Trophoblast cell (in vitro differentiated cells and primary cell): ENCODE results near the gene MCAM.

Source experiments
- DNase-seq, 2 donors: peaks; one replicate each; pipeline ENCODE4 v3.0.0-alpha.2; 2016
- H2AFZ ChIP-seq: 2 replicates; pipeline ENCODE4 v1.6.1; 2013; ENCODE audit warnings: low read length, moderate library complexity, mild to moderate bottlenecking; ENCODE audit not compliant: insufficient read depth, poor library complexity
- H2AK5ac ChIP-seq: 2 replicates; pipeline ENCODE4 v1.6.1; 2013; ENCODE audit warnings: mild to moderate bottlenecking, low read length
- H2BK120ac ChIP-seq: 2 replicates; pipeline ENCODE4 v1.6.1; 2013; ENCODE audit warnings: low read length, mild to moderate bottlenecking, moderate library complexity; ENCODE audit not compliant: insufficient read depth, poor library complexity
- H2BK12ac ChIP-seq: 2 replicates; pipeline ENCODE4 v1.6.1; 2013; ENCODE audit warnings: mild to moderate bottlenecking, low read length, moderate library complexity
- H2BK5ac ChIP-seq: 2 replicates; pipeline ENCODE4 v1.6.1; 2013; ENCODE audit warnings: low read length, low read depth, moderate library complexity, mild to moderate bottlenecking; ENCODE audit not compliant: poor library complexity
- H3K14ac ChIP-seq: 2 replicates; pipeline ENCODE4 v1.6.1; 2013; ENCODE audit warnings: mild to moderate bottlenecking, low read length
- H3K18ac ChIP-seq: 2 replicates; pipeline ENCODE4 v1.6.1; 2013; ENCODE audit warnings: mild to moderate bottlenecking, low read length
- H3K23ac ChIP-seq: 2 replicates; pipeline ENCODE4 v1.6.1; 2013; ENCODE audit warnings: low read length
- H3K27ac ChIP-seq: 2 replicates; pipeline ENCODE4 v1.5.1; 2013; ENCODE audit warnings: low read depth, mild to moderate bottlenecking, inconsistent platforms, low read length, moderate library complexity
- H3K27me3 ChIP-seq: 2 replicates; pipeline ENCODE4 v1.6.1; 2013; ENCODE audit warnings: inconsistent platforms, mild to moderate bottlenecking, low read length, moderate library complexity; ENCODE audit not compliant: insufficient read depth
- H3K36me3 ChIP-seq, 2 experiments: 1 replicate in 1 of 2; 2 replicates in 1 of 2; pipeline ENCODE4 v1.6.1; 2013; ENCODE audit warnings: low read length in 2 of 2, mild to moderate bottlenecking in 2 of 2, moderate library complexity in 1 of 2; ENCODE audit not compliant: insufficient read depth in 2 of 2, control insufficient read depth in 1 of 2
- H3K4ac ChIP-seq: 2 replicates; pipeline ENCODE4 v1.6.1; 2013; ENCODE audit warnings: low read depth, mild to moderate bottlenecking, low read length, moderate library complexity
- H3K4me1 ChIP-seq, 2 experiments: 1 replicate in 1 of 2; 2 replicates in 1 of 2; pipeline ENCODE4 v1.6.1; 2013; ENCODE audit warnings: low read length in 2 of 2, mild to moderate bottlenecking in 2 of 2, moderate library complexity in 1 of 2; ENCODE audit not compliant: insufficient read depth in 2 of 2, control insufficient read depth in 1 of 2
- H3K4me2 ChIP-seq: 2 replicates; pipeline ENCODE4 v1.6.1; 2013; ENCODE audit warnings: inconsistent platforms, mild to moderate bottlenecking, low read length, moderate library complexity
- H3K4me3 ChIP-seq: 2 replicates; pipeline ENCODE4 v1.5.1; 2013; ENCODE audit warnings: mild to moderate bottlenecking, low read depth, low read length, inconsistent platforms
- H3K79me1 ChIP-seq: one replicate; pipeline ENCODE4 v1.6.1; 2013; ENCODE audit warnings: low read length
- H3K79me2 ChIP-seq: 2 replicates; pipeline ENCODE4 v1.6.1; 2013; ENCODE audit warnings: low read length, mild to moderate bottlenecking; ENCODE audit not compliant: control insufficient read depth, insufficient read depth, poor library complexity
- H3K9ac ChIP-seq: 2 replicates; pipeline ENCODE4 v1.6.1; 2013; ENCODE audit warnings: mild to moderate bottlenecking, low read length
- H3K9me3 ChIP-seq: 2 replicates; pipeline ENCODE4 v1.6.1; 2013; ENCODE audit warnings: low read depth, mild to moderate bottlenecking, control low read depth, inconsistent platforms, low read length; ENCODE audit not compliant: insufficient read depth
- H4K12ac ChIP-seq: 2 replicates; pipeline ENCODE4 v1.6.1; 2013; ENCODE audit warnings: low read depth, mild to moderate bottlenecking, low read length, moderate library complexity
- H4K8ac ChIP-seq: 2 replicates; pipeline ENCODE4 v1.6.1; 2013; ENCODE audit warnings: low read depth, mild to moderate bottlenecking, low read length, moderate library complexity
- H4K91ac ChIP-seq: one replicate; pipeline ENCODE4 v1.6.1; 2013; ENCODE audit warnings: low read depth, mild to moderate bottlenecking, low read length, moderate library complexity
- WGBS: extraction: QIAGEN DNeasy Blood & Tissue Kit; methylation state at CpG from one replicate; pipeline ENCODE4 v1.1.7; 2013; ENCODE audit warnings: missing lambda C conversion rate; ENCODE audit not compliant: insufficient read length, insufficient coverage; ENCODE audit errors: extremely low coverage; 5-methylcytosine and 5-hydroxymethylcytosine counted together

MCAM gene

GRCh38 chr11:119334174-119334930 lies 17.4 kb upstream of the MCAM start, which contains the start of gene RNF26:
TSS of gene RNF26 (plus strand) at chr11:119334527. CDS start at chr11:119335123, 596 bp downstream.
- H3K9me3 ChIP-seq, result no peaks in the 10 kb centered on the region
- H2BK5ac ChIP-seq, result peak within 1 kb of the TSS; percentile 38
- H4K12ac ChIP-seq, result peak within 1 kb of the TSS; percentile 64
- H2BK12ac ChIP-seq, result no peak within 1 kb of the TSS
- H3K36me3 ChIP-seq, result peaks cover 11 to 12% of the 10 kb centered on the region in 2 experiments
- WGBS, result no CpG with 5 or more reads among the region's 54 CpGs
- peak within 1 kb of the TSS; percentile 89 for H3K18ac ChIP-seq
- peak within 1 kb of the TSS; percentile 87 for H4K8ac ChIP-seq
- peaks cover 4% of the 10 kb centered on the region for H3K27me3 ChIP-seq
- peak within 1 kb of the TSS; percentile 23 for H2BK120ac ChIP-seq
- H3K4ac ChIP-seq, result peak within 1 kb of the TSS; percentile 59
- peak; percentile 96 to 99 for DNase-seq
- H3K79me2 ChIP-seq, result peaks cover 7% of the 10 kb centered on the region
- H2AK5ac ChIP-seq, result peak within 1 kb of the TSS; percentile 47
- H3K4me1 ChIP-seq, result peaks cover 21 to 31% of the 10 kb centered on the region in 2 experiments
- H3K4me2 ChIP-seq, result peak within 1 kb of the TSS; percentile 81
- peak within 1 kb of the TSS; percentile 68 for H3K14ac ChIP-seq
- H3K27ac ChIP-seq, result no peak within 1 kb of the TSS
- peak within 1 kb of the TSS; percentile 71 for H4K91ac ChIP-seq
- peak within 1 kb of the TSS; percentile 58 for H2AFZ ChIP-seq
- peak within 1 kb of the TSS; percentile 89 for H3K4me3 ChIP-seq
- H3K79me1 ChIP-seq, result peaks cover 10% of the 10 kb centered on the region
- peak within 1 kb of the TSS; percentile 89 for H3K9ac ChIP-seq
- H3K23ac ChIP-seq, result no peak within 1 kb of the TSS

- H3K14ac ChIP-seq, result no peak overlapping the region
- no peak overlapping the region for H4K91ac ChIP-seq
- peaks cover 6% of the 10 kb centered on the region for H3K79me1 ChIP-seq
- no peak overlapping the region for H3K4ac ChIP-seq
- H3K27me3 ChIP-seq, result no peaks in the 10 kb centered on the region
- H2BK12ac ChIP-seq, result no peak overlapping the region
- H2BK120ac ChIP-seq, result no peak overlapping the region
- H3K4me1 ChIP-seq, result peaks cover 12 to 15% of the 10 kb centered on the region in 2 experiments
- H3K9ac ChIP-seq, result no peak overlapping the region
- H2AFZ ChIP-seq, result no peak overlapping the region
- H3K18ac ChIP-seq, result no peak overlapping the region
- peaks cover 6% of the 10 kb centered on the region for H3K79me2 ChIP-seq
- no peaks in the 10 kb centered on the region for H3K9me3 ChIP-seq
- peaks cover 11 to 12% of the 10 kb centered on the region in 2 experiments for H3K36me3 ChIP-seq
- no peak overlapping the region for H3K4me2 ChIP-seq
- H4K8ac ChIP-seq, result no peak overlapping the region
- H3K23ac ChIP-seq, result no peak overlapping the region
- WGBS, result no CpG with 5 or more reads among the region's 4 CpGs
- no peak overlapping the region for H4K12ac ChIP-seq
- H3K4me3 ChIP-seq, result no peak overlapping the region
- H2AK5ac ChIP-seq, result no peak overlapping the region
- no peak for DNase-seq
- no peak overlapping the region for H3K27ac ChIP-seq
- no peak overlapping the region for H2BK5ac ChIP-seq
Observed at GRCh38 chr11:119332111-119332765, 15.3 kb upstream of the MCAM start.

GRCh38 chr11:119330237-119330636 lies 13.3 kb upstream of the MCAM start:
- WGBS, result no CpG with 5 or more reads among the region's 1 CpG
- Histone ChIP-seq H4K91ac (no peak overlapping the region), H3K36me3 (no peaks in the 10 kb centered on the region), H4K12ac (no peak overlapping the region), H3K27me3 (no peaks in the 10 kb centered on the region), H3K4me1 (peaks cover 4 to 5% of the 10 kb centered on the region in 2 experiments), H4K8ac (no peak overlapping the region), H2BK120ac (no peak overlapping the region), H2BK12ac (no peak overlapping the region), H3K9ac (no peak overlapping the region), H3K4me3 (no peak overlapping the region), H3K79me1 (peaks cover 6% of the 10 kb centered on the region), H3K27ac (no peak overlapping the region), H2BK5ac (no peak overlapping the region), H3K14ac (no peak overlapping the region), H2AK5ac (no peak overlapping the region), H3K18ac (no peak overlapping the region), H3K4me2 (no peak overlapping the region), H3K4ac (no peak overlapping the region), H3K23ac (no peak overlapping the region), H3K79me2 (peaks cover 6% of the 10 kb centered on the region), H3K9me3 (no peaks in the 10 kb centered on the region), H2AFZ (no peak overlapping the region)
- no peak for DNase-seq

GRCh38 chr11:119329320-119329719 lies 12.4 kb upstream of the MCAM start:
- Histone ChIP-seq H3K23ac (no peak overlapping the region), H3K9ac (no peak overlapping the region), H3K18ac (no peak overlapping the region), H3K4me1 (no peaks in the 10 kb centered on the region), H2BK5ac (no peak overlapping the region), H3K79me2 (no peaks in the 10 kb centered on the region), H3K14ac (no peak overlapping the region), H4K8ac (no peak overlapping the region), H2AK5ac (no peak overlapping the region), H3K36me3 (no peaks in the 10 kb centered on the region), H2AFZ (no peak overlapping the region), H4K12ac (no peak overlapping the region), H3K27me3 (no peaks in the 10 kb centered on the region), H4K91ac (no peak overlapping the region), H2BK120ac (no peak overlapping the region), H3K27ac (no peak overlapping the region), H3K4ac (no peak overlapping the region), H3K4me3 (no peak overlapping the region), H3K9me3 (no peaks in the 10 kb centered on the region), H3K79me1 (peaks cover 3% of the 10 kb centered on the region), H3K4me2 (no peak overlapping the region), H2BK12ac (no peak overlapping the region)
- DNase-seq, result no peak
- WGBS, result no CpG with 5 or more reads among the region's 2 CpGs
